DLD1 (cell line): ENCODE results near the gene PTER.

ENCODE experiments used
- in situ Hi-C: cut with HindIII; loops from 2 replicates; pipeline ENCODE4 v1.10.0; 2017; ENCODE audit warnings: low sequenced_read_pairs

PTER gene

DNA sequence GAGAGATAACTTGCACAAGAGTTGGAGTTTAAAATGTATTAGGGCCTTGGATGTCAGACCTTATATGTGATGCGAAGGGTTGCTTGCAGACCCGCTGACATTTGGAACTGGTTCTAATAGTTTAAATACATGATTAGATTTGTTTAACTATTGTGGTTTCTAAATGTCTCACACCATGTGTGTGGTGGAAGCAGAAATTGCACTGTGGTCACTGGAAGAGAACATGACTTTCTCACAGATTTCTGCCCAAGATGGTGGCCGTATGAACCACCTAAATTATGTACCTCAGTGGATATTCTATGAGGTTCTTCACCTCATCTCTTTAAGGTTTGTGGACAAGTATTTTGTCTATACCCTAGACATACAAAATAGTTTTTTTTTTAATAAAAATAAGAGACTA is 93.0 kb downstream of the PTER start:
- in situ Hi-C loops = no loop called here

DNA sequence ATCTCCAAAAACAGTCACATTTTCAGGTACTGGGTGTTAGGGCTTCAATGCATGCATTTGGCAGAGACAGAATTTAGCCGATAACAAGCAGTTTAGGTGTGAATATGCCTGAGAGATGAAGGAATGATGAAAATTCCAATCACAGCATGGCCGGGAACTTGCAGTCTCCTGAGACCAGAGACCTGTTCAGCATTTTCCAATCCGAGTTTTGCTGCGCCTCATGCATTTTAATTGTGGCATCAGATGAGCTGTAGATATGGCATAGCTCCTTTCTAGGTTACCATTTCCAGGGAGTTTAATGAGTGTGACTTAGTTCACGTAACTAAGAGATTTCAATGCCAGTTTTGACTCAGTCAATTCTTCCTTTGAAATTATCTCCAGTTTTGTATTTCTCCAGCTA is 99.3 kb downstream of the PTER start:
- in situ Hi-C loops = no loop called here

DNA sequence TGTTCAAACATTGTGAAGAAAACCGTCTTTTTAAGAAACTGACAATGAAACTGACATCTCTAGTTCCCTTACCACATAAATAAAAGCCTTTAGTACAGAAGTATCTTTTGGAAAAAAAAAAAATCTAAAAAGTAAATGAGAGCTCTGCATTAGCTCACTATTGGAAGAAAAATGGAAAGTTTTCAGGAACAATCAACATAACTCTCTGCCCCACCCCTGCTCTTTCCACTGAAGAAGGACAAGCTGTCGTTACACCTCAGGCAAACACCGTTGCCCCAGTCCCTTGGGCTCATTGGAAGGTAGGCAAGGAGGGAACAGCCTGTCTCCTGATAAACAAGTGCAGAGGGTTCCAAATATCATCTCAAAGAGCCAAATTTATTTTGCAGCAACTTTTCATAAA is 107.3 kb downstream of the PTER start:
- in situ Hi-C loops = no loop called here

DNA sequence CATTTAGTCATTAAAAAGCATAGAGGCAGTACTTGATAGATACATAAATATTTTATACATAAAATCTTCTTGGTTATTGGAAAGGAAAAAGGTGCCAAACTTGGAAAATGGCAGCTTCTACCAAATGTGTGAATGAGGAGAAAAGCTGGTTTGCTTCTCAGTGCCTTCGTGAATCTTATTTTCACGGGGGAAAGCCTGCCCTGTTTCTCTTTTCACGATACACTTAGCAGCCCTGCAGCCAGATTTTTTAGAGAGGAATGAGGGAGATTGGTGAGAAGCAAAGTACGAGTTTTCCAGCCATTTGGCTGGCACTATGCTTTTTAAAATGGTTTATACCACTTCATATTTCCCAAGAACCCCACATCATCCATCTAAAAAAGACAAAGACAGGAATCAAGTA is 107.8 kb downstream of the PTER start:
- in situ Hi-C loops = no loop called here

DNA sequence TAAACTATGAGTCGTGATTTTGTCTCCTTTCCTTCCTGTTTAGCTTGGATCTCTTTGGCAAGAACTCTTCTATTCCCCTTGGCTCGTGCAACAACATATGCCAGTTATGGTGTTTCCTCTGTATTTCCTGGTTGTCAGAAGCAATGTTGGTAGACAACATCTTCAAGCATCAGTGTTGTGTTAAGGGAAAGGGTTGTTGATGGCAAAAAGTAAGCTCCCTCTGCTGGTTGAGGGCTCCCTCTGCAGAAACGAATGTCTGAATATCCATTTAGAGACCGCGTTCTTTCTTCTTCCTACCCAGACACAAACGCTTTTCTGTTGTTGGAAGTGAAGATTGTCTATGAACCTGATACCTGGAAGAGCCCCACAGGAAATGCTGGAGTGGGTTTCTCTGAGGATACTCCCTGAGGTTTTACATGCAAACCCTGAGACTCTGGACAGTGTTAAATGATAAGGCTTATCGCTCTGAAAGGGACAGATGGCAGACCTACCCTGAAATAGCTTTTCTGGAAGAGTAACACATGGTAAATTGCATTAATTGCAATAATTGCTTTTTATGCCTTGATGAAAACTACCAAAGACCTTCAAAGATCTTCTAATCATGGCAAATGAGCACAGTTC is 108.4 kb downstream of the PTER start:
- in situ Hi-C loops = no loop called here

DNA sequence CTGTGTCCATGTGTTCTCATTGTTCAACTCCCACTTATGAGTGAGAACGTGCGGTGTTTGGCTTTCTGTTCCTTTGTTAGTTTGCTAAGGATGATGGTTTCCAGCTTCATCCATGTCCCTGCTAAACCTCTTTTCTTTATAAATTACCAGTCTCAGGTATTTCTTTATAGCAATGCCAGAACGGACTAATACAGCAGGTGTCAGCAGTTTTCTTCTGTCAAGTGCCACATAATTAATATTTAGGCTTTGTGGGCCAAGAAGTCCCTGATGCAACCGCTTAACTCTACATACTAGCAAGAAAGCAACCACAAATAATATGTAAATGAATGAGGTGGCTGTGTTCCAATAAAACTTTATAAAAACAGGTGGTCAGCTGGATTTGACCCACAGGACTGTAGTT is 111.2 kb downstream of the PTER start:
- in situ Hi-C loops = no loop called here

DNA sequence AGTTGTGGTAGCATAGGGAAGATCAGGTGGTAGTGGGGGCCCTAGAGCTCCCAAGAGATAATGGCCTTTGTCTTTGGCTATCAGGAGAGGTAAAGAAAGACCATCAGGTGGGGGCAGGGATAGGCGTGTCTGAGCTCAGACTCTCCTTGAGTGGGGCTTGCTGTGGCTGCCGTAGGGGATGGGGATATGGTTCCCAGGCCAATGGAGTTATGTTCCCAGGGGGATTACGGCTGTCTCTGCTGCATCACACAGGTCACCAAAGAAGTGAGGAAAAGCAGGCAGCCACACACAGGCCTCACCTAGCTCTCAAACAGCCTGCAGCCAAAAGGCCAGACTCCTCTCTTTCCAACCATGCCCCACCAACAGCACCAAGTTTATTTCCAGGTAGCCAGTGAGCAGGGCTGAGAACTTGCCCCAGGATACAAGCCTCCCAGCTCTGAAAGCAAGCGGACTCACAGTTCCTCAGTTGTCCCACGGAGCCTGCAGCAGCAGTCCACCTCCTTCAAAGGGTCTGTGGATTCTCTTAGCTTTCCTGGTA is 122.5 kb downstream of the PTER start:
- in situ Hi-C loops = no loop called here

DNA sequence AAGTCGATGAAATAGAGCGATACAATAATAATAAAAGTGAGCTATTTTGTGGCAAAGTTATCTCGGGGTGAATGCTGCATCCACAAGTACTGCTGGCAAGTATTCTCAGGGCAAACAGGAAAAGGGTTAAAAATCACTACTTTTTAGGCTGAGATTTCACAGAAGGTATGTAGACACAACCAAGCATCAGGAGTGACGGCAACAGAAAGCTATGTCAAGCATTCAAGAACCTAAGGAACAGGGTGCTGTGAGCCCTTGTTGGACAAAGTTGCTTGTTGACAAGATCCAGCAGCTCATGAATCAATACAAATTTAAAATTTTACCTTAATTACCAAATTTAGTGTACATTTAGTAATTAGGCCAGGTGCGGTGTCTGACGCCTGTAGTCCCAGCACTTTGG is 126.1 kb downstream of the PTER start:
- in situ Hi-C loops = no loop called here
